Duodenal mucosa (tissue), 2 donors: ENCODE results near the gene ABCF3.

Experiments
- H3K27ac ChIP-seq: one replicate; pipeline ENCODE4 v1.7.0; 2013; ENCODE audit warnings: low read depth, low read length
- H3K27me3 ChIP-seq, 2 donors: one replicate each; pipeline ENCODE4 v1.7.0; 2013; ENCODE audit warnings: low read length in 2 of 2, control low read depth in 1 of 2; ENCODE audit not compliant: insufficient read depth in 2 of 2, control insufficient read depth in 1 of 2
- H3K36me3 ChIP-seq, 2 donors: one replicate each; pipeline ENCODE4 v1.7.0; 2013; ENCODE audit warnings: low read length in 2 of 2, control low read depth in 1 of 2; ENCODE audit not compliant: insufficient read depth in 2 of 2, control insufficient read depth in 1 of 2
- H3K4me1 ChIP-seq, 2 donors: one replicate each; pipeline ENCODE4 v1.7.0; 2013; ENCODE audit warnings: low read length in 2 of 2, control low read depth in 1 of 2; ENCODE audit not compliant: insufficient read depth in 2 of 2, control insufficient read depth in 1 of 2
- H3K4me3 ChIP-seq, 2 donors: one replicate each; pipeline ENCODE4 v1.7.0; 2013; ENCODE audit warnings: low read length in 2 of 2, low read depth in 1 of 2
- H3K9ac ChIP-seq, 2 donors: one replicate each; pipeline ENCODE4 v1.7.0; 2013; ENCODE audit warnings: low read length in 2 of 2, low read depth in 1 of 2
- H3K9me3 ChIP-seq, 2 donors: one replicate each; pipeline ENCODE4 v1.7.0; 2013; ENCODE audit warnings: low read length in 2 of 2, control low read depth in 1 of 2; ENCODE audit not compliant: control insufficient read depth in 1 of 2

ABCF3 gene

GRCh38 chr3:184229394-184230080, 43.5 kb downstream of the ABCF3 start, which contains the start of gene VWA5B2:
TSS of gene VWA5B2 (plus strand) at chr3:184229585. CDS start at chr3:184230529, 944 bp downstream.
- H3K9me3 ChIP-seq = no peaks in the 10 kb centered on the region
- H3K4me3 ChIP-seq = peak within 1 kb of the TSS; percentile 22 to 69
- H3K36me3 ChIP-seq = no peaks in the 10 kb centered on the region
- peak within 1 kb of the TSS in 1 of 2 donors; percentile 38 for H3K9ac ChIP-seq
- peaks cover 0 to 15% of the 10 kb centered on the region in 2 donors for H3K4me1 ChIP-seq
- H3K27me3 ChIP-seq = peaks cover 36 to 42% of the 10 kb centered on the region in 2 donors
- no peak within 1 kb of the TSS for H3K27ac ChIP-seq

GRCh38 chr3:184230081-184230602, 44.1 kb downstream of the ABCF3 start:
- Histone ChIP-seq H3K27me3 (peaks cover 36 to 42% of the 10 kb centered on the region in 2 donors), H3K9me3 (no peaks in the 10 kb centered on the region), H3K9ac (no peak overlapping the region), H3K4me1 (peaks cover 0 to 15% of the 10 kb centered on the region in 2 donors), H3K36me3 (no peaks in the 10 kb centered on the region), H3K4me3 (peak overlapping the region; percentile 22 to 69), H3K27ac (no peak overlapping the region)

- Histone ChIP-seq H3K27me3 (peaks cover 36 to 42% of the 10 kb centered on the region in 2 donors), H3K4me1 (peaks cover 0 to 15% of the 10 kb centered on the region in 2 donors), H3K27ac (no peak overlapping the region), H3K4me3 (peak overlapping the region in 1 of 2 donors; percentile 57), H3K9me3 (no peaks in the 10 kb centered on the region), H3K36me3 (no peaks in the 10 kb centered on the region), H3K9ac (no peak overlapping the region)
These were observed 44.9 kb downstream of the ABCF3 start for GRCh38 chr3:184230603-184231528.

- H3K27me3 ChIP-seq = peaks cover 36 to 42% of the 10 kb centered on the region in 2 donors
- no peak overlapping the region for H3K27ac ChIP-seq
- no peak overlapping the region for H3K9ac ChIP-seq
- no peak overlapping the region for H3K4me3 ChIP-seq
- H3K4me1 ChIP-seq = peaks cover 0 to 15% of the 10 kb centered on the region in 2 donors
- no peaks in the 10 kb centered on the region for H3K36me3 ChIP-seq
- H3K9me3 ChIP-seq = no peaks in the 10 kb centered on the region
These were observed 45.7 kb downstream of the ABCF3 start for GRCh38 chr3:184231671-184232070.

GRCh38 chr3:184233127-184233843, 47.3 kb downstream of the ABCF3 start:
- Histone ChIP-seq H3K4me3 (no peak overlapping the region), H3K4me1 (peaks cover 0 to 18% of the 10 kb centered on the region in 2 donors), H3K9me3 (no peaks in the 10 kb centered on the region), H3K27ac (no peak overlapping the region), H3K36me3 (no peaks in the 10 kb centered on the region), H3K27me3 (peaks cover 31 to 33% of the 10 kb centered on the region in 2 donors), H3K9ac (no peak overlapping the region)

- Histone ChIP-seq H3K4me1 (peaks cover 0 to 13% of the 10 kb centered on the region in 2 donors), H3K27ac (no peak overlapping the region), H3K4me3 (no peak overlapping the region), H3K27me3 (peaks cover 24 to 26% of the 10 kb centered on the region in 2 donors), H3K9me3 (no peaks in the 10 kb centered on the region), H3K36me3 (no peaks in the 10 kb centered on the region), H3K9ac (no peak overlapping the region)
These were observed 48.2 kb downstream of the ABCF3 start for GRCh38 chr3:184234224-184234623.

GRCh38 chr3:184234671-184235380, 48.8 kb downstream of the ABCF3 start:
- Histone ChIP-seq H3K36me3 (no peaks in the 10 kb centered on the region), H3K27me3 (peaks cover 19 to 26% of the 10 kb centered on the region in 2 donors), H3K9me3 (no peaks in the 10 kb centered on the region), H3K27ac (no peak overlapping the region), H3K4me1 (peaks cover 0 to 8% of the 10 kb centered on the region in 2 donors), H3K9ac (no peak overlapping the region), H3K4me3 (no peak overlapping the region)

GRCh38 chr3:184235381-184236032, 49.5 kb downstream of the ABCF3 start:
- H3K9ac ChIP-seq = no peak overlapping the region
- peaks cover 15 to 26% of the 10 kb centered on the region in 2 donors for H3K27me3 ChIP-seq
- no peak overlapping the region for H3K27ac ChIP-seq
- H3K9me3 ChIP-seq = no peaks in the 10 kb centered on the region
- peaks cover 0 to 7% of the 10 kb centered on the region in 2 donors for H3K4me1 ChIP-seq
- H3K4me3 ChIP-seq = no peak overlapping the region
- H3K36me3 ChIP-seq = no peaks in the 10 kb centered on the region

- no peaks in the 10 kb centered on the region for H3K9me3 ChIP-seq
- no peaks in the 10 kb centered on the region for H3K36me3 ChIP-seq
- no peak overlapping the region for H3K27ac ChIP-seq
- H3K4me1 ChIP-seq = peaks cover 0 to 9% of the 10 kb centered on the region in 2 donors
- no peak overlapping the region for H3K4me3 ChIP-seq
- H3K27me3 ChIP-seq = peaks cover 10 to 23% of the 10 kb centered on the region in 2 donors
- no peak overlapping the region for H3K9ac ChIP-seq
These were observed 50.0 kb downstream of the ABCF3 start for GRCh38 chr3:184236033-184236410.
